ENCODE results near the gene BCL11A.

Gene BCL11A

DNA sequence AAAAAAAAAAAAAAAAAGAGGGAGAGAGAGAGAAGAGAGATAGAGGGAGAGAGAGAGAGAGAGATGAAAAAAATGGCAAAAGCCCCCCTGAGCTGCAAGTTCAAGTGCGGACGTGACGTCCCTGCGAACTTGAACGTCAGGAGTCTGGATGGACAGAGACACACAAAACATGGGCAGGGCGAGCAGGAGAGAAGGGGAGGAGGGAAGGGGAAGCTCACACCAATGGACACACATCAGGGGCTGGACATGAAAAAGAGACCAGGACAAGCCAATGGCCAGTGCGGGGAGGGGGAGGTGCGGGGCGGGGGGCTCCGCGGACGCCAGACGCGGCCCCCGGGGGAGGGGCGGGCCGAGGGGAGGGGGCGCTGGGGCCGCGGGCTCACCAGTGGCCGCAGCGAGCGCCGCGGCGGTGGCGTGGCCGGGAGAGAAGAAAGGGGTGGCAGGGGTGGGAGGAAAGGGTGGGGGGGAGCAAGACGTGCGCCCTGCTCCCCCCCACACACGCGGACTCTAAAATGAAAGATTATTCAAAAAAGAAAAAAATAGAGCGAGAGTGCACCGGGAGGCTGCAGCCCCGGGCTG, at the start of gene BCL11A:
BCL11A (minus strand) TSS at position 160 of the 579 bp plus-strand sequence. CDS start 384 bp downstream, outside the sequence.
- DNase-seq, result no peak

DNA sequence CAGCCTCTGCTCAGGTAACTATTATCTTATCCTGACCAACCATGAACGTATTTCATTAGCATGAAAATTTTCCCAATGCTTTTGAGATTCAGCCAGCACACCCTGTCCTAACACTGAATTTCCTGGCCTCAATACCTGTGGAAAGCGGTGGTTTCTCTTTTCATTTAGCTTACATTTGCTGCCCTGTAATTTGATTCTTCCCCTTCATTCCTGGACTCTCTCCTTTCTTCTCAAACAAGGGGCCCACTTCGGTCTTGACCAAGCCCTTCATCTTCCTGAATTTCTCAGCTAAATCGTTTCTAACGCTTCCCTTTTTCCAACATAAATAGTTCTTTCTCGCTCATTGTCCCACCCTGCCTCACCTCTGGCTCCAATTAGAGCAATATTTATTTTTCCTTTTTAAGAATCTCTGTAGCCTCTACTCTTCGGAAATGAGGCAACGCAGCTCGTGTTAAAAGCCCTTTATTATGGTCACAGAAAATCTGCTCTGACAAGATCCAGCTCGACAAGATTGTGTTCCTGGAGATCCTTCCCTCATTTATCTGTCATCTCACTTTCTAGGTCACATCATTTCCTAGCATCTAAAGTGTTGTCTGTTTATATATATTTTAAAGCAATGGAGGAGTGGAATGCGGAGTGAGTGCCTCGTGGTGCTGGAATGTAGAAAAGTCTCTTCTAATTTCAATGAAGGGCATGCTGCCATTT, 49.5 kb upstream of the BCL11A start:
- DNase-seq, result no peak

DNA sequence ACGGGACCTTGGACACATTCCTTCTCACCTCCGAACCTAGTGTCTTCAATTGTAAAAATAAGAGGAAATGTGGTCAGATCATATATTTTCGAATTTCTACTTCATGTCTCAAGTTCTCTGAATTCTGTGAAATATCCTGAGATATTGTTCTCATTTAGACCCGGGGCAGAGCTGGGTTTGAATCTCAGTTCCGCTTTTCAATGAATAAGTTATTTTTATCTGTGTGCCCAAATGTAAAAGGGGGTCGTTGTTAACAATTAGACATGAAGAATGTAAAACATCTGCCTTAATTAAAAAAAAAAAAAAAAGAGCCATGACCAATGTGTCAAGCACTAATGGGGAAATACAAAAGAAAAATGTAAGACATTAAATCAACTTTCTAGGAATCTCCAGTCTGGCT, 48.9 kb upstream of the BCL11A start:
- DNase-seq, result no peak

DNA sequence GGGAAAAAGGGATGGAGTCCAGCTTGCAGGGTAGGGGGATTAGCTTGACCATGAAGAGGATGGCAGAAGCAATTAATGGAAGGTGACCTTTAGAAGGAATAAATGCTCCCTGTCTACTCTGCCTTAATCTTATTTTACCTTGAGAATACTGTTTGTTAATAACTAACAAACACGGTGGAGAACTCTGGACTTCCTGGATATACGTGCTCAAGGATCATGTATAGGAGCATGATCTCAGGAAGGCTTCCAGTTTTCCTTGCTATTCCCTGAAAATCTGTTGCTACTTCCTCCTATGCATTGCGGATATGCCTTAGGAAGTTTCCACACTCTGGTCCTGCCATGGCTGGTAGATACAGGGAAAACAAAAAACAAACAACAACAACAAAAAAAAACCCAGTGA, 44.8 kb upstream of the BCL11A start:
- no peak for DNase-seq

DNA sequence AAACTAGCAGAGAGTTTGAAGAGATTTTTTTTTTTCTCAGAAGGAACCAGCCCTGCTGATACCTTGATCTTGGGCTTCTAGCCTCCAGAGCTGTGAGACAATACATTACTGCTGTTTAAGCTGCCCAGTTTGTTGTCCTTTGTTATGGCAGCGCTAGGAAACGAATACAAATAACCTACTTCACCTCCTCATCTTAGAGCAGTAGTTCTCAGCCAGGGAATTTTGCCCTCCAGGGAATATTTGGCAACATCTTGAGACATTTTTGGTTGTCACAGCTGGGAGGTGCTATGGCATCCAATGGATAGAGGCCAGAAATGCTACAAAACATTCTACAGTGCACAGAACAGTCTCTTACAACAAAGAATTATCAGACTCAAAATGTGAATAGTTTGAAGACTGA, 43.9 kb upstream of the BCL11A start:
- no peak for DNase-seq

DNA sequence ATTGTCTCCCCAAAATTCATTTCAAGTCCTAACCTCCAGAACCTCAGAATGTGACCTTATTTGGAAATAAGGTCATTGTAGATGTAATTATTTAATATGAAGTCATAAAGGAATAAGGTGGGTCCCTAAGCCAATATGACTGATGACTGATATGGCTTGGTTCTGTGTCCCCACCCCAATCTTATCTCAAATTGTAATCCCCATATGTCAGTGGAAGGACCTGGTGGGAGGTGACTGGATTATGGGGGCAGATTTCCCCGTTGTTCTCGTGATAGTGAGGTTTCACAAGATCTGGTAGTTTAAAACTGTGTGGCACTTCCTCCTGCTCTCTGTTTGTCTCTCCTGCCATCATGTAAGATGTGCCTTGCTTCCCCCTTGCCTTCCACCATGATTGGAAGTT, 43.0 kb upstream of the BCL11A start:
- no peak for DNase-seq

DNA sequence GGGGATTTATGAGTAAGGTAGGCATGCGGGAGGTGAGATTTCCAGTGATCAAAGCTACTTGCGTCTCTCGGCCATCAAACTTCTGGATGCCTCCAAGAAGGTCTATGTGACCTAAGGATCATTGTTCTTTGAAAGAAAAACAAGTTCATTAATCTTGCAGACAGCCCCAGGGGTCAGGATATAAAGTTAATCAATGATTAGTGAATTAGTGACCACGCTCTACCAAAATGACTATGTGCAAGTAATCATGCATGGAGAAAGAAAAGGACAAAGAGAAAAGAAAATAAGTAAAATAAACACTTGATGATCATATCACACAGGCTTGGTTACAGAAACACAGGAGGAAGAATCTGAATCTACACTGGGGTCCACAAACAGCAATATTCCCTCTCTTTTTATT, 42.5 kb upstream of the BCL11A start:
- no peak for DNase-seq

DNA sequence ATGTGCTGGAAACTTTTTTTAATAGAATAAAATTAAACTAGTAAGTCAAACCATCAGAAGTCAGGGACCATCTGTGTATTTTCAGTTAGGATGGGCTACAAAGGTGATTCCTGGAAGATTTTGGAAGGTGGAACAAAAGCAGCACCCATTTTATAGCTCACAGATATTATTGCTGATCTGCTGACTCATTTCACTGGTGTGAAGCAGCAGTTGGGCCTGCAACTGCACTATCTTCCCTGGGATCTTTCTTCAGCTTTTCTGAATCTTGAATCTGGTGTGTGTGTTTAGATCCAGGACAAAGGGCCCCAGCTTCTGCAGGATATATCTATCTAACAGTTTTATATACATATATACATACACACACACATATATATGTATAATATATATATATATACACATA, 35.6 kb upstream of the BCL11A start:
- no peak for DNase-seq

DNA sequence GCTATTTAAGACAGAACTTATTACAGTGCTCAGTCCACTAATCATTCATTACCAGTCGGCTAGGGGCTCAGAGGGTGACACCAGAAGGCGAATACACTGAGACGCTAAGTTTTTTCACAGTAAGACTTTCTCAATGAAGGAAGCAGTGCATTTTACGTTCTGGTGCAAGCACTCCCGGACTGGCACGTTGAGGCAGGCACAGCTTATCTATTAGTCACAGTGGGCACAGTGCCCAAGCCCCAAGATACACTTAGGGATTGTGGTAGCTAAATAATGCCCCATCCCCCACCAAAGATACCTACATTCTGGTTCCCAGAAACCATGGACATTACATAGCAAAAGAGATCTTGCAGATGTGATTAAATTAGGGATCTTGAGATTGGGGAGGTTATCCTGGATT, 32.6 kb upstream of the BCL11A start:
- no peak for DNase-seq

DNA sequence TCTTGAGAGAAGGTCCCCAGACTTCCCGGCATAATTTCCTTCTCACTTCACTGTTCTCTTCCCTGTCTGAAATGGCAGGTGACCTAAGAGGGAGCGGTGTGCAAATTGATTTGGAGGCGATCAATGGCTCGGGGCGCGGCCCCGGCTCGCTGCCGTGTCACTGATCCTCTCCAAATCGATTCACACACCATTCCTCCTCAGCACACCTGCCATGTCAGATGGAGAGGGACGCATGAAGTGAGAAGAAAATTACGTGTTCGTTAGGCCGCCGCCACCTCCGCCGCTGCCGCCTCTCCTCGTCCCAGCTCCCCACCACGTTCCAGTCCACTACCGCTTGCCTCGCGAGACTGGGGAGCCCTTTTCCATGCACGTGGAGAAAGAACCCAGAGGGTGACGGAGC, 31.8 kb upstream of the BCL11A start:
- DNase-seq, result no peak

DNA sequence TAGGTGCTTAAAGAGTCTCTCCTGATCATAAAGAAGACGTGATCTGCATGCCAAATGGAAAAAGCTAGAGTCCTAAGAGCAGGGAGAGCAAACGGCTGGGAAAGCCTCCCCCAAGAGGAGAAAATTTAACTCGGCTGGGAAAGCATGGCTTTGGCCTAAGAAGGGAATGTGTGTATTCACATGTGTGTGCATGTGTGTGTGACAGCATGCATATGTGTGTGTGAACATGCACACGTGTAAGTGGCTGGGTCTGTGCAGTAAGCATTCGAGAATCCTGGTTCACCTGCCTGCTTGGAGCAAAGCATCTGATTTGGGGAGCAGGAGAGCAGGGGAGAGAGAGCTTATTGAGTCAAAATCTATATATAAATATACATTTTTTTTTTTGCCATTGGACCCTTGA, 30.1 kb upstream of the BCL11A start:
- no peak for DNase-seq

DNA sequence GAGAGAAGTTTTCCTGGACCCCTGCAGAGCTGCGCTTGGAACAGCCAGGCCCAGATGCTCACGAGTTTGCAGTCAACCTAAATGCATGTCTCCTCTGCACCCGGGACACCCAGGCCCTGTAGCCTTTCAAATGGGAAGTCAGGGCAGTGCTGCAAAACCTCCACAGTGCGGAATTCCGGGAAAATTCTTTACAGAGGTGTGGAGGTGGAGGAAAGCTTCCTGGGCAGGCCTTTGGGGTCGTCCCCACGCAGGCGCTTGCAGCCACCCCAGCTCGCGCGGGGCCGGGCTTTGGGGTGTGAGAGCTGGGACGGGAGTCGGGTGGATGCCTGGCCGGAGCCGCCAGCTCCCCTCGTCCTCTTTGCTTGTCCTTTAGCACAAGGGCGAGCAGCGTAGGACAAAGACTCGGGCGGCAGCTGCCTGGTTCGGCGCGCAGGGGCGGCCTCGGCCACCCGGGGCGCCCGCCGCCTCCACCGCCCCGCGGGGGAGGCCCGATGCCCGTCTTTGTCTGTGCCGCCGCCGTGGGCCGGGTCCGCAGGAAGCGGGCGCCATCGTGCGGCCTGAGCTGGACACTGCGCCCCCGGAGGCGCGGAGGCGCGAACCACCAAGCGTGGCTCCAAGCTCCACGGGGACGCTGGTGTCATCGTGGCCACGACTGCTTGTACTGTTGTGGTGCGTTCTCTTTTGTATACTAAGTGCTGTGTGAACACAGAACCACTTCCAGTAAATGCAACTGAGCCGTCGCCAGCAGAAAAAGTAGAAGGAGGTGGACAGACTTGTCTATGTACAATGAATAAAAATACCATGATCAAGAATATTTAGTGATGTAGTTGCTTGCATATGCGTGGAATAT, 28.2 kb upstream of the BCL11A start:
- DNase-seq, result peak; percentile 43 to 48

DNA sequence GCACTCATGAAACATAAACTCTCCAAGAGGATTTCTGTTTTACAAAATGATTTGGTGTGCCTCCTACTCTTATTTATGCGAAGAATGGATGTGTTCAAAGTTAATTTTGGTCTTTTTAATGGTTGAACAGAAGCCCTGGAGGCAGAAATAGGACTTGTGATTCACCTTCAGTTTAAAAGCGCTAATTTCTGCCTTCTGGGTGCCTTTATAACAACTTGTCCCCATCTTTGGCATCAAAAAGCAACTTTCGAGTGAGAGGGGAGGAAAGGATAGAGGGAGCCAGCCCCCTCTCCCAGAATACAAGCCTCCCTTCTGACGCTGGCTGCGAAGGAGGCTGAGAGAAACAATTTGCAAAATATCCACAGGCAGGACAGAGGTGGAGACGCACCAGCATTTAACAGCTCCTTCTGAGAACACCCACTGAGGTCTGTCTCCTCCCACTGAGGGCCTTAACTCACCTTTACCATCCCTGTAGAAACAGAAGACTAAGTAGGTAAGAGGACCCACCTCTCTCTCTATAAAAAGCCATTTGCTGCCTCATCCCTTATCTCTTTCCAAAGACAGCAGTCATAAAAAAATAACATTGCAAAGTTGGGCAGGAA, 24.3 kb upstream of the BCL11A start:
- DNase-seq, result no peak

DNA sequence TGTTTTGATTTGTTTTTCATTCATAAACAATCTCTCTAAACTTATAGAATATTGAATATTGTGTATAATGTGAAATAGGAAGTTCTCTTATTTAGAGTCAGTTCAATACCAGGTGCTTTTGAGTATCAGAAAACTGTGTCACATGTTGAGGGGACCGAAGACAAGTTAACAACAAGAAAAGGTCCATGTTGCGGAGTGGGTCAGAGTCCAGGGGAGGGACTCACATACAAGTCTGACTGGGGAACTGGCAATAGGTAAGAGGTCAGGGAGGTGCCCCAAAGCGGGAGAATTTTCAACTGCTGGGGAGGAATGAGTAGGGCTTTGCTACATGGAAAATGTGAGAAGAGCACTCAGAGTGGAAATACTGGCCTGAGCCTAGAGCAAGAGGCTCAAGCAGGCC, 19.8 kb upstream of the BCL11A start:
- no peak for DNase-seq

DNA sequence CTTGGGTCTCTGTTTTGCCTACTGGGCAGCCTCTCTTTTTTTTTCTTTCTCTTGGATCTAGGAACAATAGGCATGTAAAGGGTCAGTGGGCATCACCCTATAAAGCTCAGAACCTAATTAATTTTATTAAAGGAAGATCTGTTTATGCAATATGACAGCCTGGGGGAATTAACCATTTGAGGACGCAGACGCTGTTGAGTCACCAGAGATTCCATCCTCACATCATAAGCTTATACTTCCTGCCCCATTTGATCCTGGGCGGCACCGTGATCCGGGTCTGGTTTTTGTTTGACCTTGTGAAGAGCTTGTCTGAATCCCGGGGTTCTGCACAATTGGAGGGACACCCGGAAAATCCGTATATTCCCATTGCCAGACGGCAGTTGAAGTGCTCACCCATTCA, 16.8 kb upstream of the BCL11A start:
- DNase-seq, result no peak

DNA sequence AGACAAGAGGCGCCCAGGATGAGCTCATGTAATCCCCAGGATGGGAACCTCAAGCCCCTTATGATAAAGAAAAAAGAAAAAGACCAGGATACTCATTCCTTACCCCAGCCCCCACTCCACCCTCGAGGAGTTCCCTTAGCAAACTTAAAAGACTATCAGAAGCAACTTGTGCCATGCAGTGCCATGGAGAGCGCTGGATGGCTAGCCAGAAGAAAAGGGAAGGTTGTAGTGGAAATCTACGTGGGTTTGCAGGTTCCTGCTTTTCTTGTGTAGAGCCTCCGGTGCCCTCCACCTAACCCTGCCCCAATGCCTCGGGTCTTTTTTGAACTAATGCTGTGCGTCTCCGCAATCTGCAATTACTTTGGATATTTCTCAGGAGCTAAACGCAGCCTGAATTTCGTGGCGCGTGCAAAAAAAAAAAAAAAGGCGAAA, 16.2 kb upstream of the BCL11A start:
- no peak for DNase-seq

DNA sequence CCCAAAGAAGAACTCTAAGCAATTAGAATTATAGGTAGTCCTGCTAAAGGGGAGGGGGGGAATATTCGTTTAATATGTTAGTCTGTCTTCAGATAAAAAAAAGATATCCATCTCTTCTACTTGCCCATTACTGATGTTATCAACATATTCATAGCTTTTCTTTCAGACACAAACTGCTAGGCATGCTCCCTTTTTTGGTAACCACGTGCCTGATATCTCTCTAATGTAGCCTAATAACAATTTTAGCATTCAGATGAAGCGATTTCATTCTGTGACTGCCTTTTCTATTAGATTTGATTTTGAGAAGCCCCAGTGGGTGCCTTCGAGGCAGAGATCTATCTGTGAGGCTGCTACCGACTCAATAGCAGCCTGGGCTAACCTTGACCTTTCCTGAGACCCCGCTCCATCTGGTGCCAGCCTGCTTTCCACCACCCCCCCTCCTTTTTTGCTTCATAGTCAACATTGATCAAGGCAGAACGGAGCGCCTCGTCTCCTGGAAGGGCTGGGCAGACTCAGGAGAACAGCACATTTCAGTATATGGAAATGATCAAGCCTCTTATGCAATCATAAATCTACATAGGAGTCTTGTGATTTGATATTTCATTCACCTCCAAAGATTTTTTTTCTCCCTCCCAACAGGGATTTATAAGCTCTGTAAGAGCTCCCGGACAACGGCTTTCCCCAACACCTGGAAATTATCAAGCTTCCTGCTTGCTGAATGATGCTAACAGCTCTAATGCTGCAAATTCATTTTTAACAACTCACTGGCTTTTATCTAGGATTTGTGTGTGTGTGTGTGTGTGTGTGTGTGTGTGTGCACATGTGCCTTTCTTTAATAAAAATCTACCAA, 14.7 kb upstream of the BCL11A start:
- no peak for DNase-seq

DNA sequence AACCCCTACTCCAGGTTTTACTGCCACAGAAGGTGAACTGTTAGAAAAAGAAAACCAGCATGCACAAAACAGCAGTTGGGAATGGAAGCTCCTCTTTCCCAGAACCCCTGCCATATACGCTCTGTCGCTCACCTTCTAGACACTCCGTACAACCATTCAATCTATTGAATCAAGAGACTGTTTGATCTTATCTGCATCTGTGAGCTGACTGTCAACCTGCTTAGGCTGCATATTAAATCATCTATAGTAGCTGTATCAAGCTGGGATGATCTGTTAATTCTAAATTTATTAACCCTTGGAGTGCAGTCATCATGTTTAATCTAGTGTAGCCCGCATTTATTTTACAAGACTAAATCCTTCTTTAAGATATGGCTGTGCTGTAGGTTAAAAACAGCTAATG, 13.6 kb upstream of the BCL11A start:
- DNase-seq, result no peak

DNA sequence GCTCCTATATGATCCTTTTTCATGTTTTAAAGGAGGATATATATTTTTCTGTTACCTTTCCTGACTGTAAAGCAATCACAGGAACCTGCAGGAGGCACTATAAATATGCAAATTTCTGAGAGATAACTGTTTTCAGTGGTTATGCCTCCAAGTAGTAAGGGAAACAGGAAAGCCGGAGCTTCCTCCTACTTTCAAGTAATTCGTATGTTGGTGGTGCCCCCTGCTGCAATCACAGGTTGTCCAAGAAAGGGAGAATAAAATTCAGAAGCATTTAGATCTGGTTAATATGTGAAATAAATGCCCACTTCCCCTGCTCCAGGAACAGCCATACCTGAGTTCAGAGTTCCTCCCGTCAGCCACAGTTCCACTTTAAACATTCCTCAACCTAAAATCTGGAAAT, 12.0 kb upstream of the BCL11A start:
- no peak for DNase-seq

DNA sequence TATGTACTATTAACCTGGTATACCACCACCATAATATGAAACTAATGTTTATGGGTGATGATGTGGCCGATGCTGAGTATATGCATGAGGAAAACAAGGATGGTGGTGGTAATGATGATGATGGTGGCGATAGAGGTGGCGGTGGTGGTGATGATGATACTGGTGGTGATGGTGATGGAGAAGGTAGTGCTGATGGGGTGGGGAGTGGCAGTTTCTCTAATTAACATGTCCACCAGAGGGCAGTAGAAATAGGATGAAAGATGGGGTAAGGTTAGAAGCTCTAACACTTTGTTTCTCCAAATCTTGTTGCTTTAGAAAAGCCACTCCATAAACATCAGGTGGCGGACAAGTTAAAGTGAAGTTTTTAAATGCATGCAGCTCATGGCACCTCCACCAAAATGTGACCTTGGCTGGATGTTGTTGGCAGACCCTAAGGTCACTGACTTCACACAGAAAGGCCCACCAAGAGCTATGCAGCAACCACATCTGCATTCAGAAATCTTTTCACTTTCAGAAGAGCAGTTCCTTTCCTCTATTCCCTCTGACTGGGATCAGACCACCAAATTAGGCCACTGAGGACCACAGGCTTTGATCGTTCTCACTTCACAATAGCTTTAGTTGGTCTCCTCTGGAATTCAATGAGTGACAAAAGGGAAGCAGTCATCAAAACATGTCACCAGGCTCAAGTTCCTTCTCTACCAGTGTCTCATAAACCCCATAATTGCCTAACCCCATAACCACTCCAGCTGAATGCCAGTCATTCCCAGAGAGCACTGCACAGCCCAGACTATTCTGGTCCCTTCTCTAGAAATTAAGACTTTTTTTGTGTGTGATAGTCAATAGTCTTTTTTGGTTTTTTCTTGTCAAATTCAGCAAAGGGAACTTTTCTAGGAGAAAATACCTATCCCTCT, 7.5 kb upstream of the BCL11A start:
- no peak for DNase-seq

DNA sequence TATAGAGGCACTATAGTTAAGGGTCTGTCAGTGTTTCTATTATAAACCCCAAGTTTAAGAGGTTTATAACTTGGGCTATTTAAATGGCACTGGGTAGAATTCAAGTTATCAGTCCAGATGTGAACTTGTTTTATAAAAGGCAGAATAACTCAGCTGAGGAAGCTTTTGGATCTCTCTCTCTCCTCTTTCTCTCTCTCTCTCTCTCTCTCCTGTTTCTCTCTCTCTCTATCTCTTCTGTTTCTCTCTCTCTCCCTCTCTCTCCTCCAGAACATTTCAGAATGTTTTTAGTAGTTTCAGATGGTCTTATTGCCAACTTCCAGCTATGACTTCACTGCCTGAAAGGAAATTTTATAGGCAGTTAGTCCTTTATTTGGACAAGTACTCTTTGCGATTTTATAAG, 6.4 kb upstream of the BCL11A start:
- no peak for DNase-seq

DNA sequence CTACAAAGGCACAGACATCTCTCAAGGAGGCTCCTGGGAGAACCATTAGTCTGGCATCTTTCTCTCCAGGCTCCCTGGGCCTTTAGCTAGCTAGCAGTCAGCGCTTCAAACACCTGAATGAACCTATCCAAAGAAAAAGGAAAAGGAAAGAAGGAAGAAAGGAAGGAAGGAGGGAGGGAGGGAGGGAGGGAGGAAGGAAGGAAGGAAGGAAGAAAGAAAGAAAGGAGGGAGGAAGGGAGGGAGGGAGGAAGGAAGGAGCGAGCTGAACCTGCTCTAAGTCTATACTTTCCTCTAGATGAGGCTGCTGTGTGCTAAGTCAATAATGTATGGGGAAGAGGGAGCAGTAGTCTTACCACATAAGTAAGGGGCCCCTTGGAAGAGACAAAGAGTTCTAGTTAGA, 5.1 kb upstream of the BCL11A start:
- no peak for DNase-seq

Measured in activated CD4-positive, alpha-beta T cell treated with anti-CD3 and anti-CD28 coated beads for 4 hours (primary cell).